Measurements from ENCODE around the gene VARS2. TPM values are rescaled to one million over a fixed set of nuclear protein-coding genes. Genes with fewer than 3 reads are reported as not detected.

VARS2 gene
- total and polyA plus RNA-seq, 9 of the 15 experiments (the other 6 are each of a cell fraction or from before 2014, with no cell fraction given) = 1.6 to 53.6 (median 29.9) TPM

DNA sequence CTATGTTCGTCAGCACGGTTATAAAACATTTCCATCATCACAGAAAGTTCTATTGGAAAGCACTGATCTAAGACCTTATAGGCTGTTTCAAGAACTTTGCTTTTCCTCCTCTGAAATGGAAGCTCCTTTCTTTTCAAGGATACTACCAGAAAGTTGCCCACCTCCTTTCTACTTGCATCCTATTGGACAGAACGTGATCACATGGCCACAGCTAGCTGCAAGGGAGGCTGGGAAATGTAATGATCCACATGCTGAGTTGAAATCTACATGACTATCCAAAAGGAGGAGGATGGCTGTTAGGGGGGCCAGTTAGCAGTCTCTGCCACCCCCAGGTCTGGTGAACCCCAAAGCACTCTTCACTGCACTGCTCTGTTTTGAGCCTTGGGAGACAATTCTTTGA is 14.6 kb downstream of the VARS2 start:
- WGBS (ENCODE audit: insufficient coverage, low coverage, missing lambda C conversion rate) = 91% methylated on average over 3 of the region's 3 CpGs
- no peak overlapping the region for H2AFZ ChIP-seq (ENCODE audit: low read depth, low read length)
- no peak overlapping the region for H3K27ac ChIP-seq (ENCODE audit: extremely low read depth, low read depth, low read length)
- peaks cover 4% of the 10 kb centered on the region; the same call in 1 of the 2 replicates for H3K9me3 ChIP-seq (replicated peaks; ENCODE audit: control insufficient read depth, insufficient read depth, low read depth, low read length)
- no TSS peak for BruUV-seq (replicated peaks)
- in situ Hi-C loops (cut with MboI) (no loop called here), intact Hi-C loops (cut with micrococcal nuclease) (no loop called here)
- ChIA-PET CTCF (ENCODE audit: low intra/inter-chr PET ratio) (no interaction called here), POLR2A (interaction anchor here (0.6 to 2.4 kb wide), 3 partner anchors 8 to 84 kb away, joined by 3 to 12 read pairs (median 6); no protein-coding TSS in a partner anchor)
- FAIRE-seq (peak; percentile 51), DNase-seq (ENCODE audit: extremely low read depth in 1 of 4, low spot score in 3 of 4) (peak in 2 of 4 experiments; percentile 46 to 48), ATAC-seq (no peak)
- no peak overlapping the region for H3K4me2 ChIP-seq (ENCODE audit: insufficient read depth, low read length)
- H3K36me3 ChIP-seq (ENCODE audit: control insufficient read depth, insufficient read depth, low read length) = peaks cover 22% of the 10 kb centered on the region; the same call in 2 of the 3 replicates
- TF ChIP-seq DIDO1 (tag; IDR thresholded peaks at IDR 0.05; ENCODE audit: low read depth) = no peak
- TF ChIP-seq, protein P1, sequence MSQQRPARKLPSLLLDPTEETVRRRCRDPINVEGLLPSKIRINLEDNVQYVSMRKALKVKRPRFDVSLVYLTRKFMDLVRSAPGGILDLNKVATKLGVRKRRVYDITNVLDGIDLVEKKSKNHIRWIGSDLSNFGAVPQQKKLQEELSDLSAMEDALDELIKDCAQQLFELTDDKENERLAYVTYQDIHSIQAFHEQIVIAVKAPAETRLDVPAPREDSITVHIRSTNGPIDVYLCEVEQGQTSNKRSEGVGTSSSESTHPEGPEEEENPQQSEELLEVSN (IDR thresholded peaks at IDR 0.05; ENCODE audit: borderline replicate concordance in 1 of 2, extremely low read depth in 1 of 2, insufficient read depth in 1 of 2, insufficient read length in 1 of 2, low read depth in 1 of 2, low read length in 1 of 2, poor library complexity in 1 of 2, severe bottlenecking in 1 of 2) = no peak
- TF ChIP-seq, protein P2, sequence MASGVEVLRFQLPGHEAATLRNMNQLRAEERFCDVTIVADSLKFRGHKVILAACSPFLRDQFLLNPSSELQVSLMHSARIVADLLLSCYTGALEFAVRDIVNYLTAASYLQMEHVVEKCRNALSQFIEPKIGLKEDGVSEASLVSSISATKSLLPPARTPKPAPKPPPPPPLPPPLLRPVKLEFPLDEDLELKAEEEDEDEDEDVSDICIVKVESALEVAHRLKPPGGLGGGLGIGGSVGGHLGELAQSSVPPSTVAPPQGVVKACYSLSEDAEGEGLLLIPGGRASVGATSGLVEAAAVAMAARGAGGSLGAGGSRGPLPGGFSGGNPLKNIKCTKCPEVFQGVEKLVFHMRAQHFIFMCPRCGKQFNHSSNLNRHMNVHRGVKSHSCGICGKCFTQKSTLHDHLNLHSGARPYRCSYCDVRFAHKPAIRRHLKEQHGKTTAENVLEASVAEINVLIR (CRISPR knock-in tag; IDR thresholded peaks at IDR 0.05) = no peak
- 0 out of 2 replicates have a peak, but pooled peaks have one; percentile 12 for TF ChIP-seq CBFA2T2 (conservative IDR thresholded peaks at IDR 0.05)
- TF ChIP-seq ZSCAN32 (CRISPR knock-in tag; IDR thresholded peaks at IDR 0.05) = no peak
- TF ChIP-seq, protein P3, sequence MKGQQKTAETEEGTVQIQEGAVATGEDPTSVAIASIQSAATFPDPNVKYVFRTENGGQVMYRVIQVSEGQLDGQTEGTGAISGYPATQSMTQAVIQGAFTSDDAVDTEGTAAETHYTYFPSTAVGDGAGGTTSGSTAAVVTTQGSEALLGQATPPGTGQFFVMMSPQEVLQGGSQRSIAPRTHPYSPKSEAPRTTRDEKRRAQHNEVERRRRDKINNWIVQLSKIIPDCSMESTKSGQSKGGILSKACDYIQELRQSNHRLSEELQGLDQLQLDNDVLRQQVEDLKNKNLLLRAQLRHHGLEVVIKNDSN (CRISPR knock-in tag; IDR thresholded peaks at IDR 0.05) = peak; percentile 90
- TF ChIP-seq CBX3 (IDR thresholded peaks at IDR 0.05; ENCODE audit: borderline replicate concordance in 1 of 2, low read length in 2 of 2) = peak in 1 of 2 experiments; percentile 96; a peak in 2 of 3 replicates
- TF ChIP-seq, protein P4, sequence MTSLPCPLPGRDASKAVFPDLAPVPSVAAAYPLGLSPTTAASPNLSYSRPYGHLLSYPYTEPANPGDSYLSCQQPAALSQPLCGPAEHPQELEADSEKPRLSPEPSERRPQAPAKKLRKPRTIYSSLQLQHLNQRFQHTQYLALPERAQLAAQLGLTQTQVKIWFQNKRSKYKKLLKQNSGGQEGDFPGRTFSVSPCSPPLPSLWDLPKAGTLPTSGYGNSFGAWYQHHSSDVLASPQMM (CRISPR knock-in tag; IDR thresholded peaks at IDR 0.05) = no peak
- peak; percentile 84 for TF ChIP-seq USF2 (CRISPR knock-in tag; IDR thresholded peaks at IDR 0.05)
- peak; percentile 69 for TF ChIP-seq RAD51 (IDR thresholded peaks at IDR 0.05; ENCODE audit: borderline replicate concordance, low read depth)
- no peak for TF ChIP-seq POLR2AphosphoS5 (IDR thresholded peaks at IDR 0.05; ENCODE audit: control insufficient read depth, insufficient read depth, low read depth, low read length)
- TF ChIP-seq L3MBTL2 (IDR thresholded peaks at IDR 0.05) = 0 out of 2 replicates have a peak, but pooled peaks have one; percentile 13
- TF ChIP-seq RCOR1 (IDR thresholded peaks at IDR 0.05; ENCODE audit: borderline replicate concordance in 1 of 2, low read depth in 2 of 2, low read length in 2 of 2) = no peak
- peaks cover 0 to 7% of the 10 kb centered on the region in 2 experiments; a peak in 2 of 5 replicates for H3K4me1 ChIP-seq (replicated peaks in 1 of 2; ENCODE audit: control insufficient read depth in 2 of 2, insufficient read depth in 2 of 2, low read length in 2 of 2)
- no peak overlapping the region for H3K9ac ChIP-seq (ENCODE audit: insufficient read depth in 1 of 2, low read depth in 2 of 2, low read length in 2 of 2)
- H4K20me1 ChIP-seq (replicated peaks; ENCODE audit: control insufficient read depth, insufficient read depth, low read length) = no peaks in the 10 kb centered on the region
- no peak overlapping the region for H3K4me3 ChIP-seq
- H3K9me1 ChIP-seq (ENCODE audit: control insufficient read depth, insufficient read depth, low read length) = no peaks in the 10 kb centered on the region
- H3K27me3 ChIP-seq (ENCODE audit: control insufficient read depth in 2 of 2, insufficient read depth in 2 of 2, low read length in 2 of 2) = peaks cover 0 to 13% of the 10 kb centered on the region in 2 experiments; a peak in 2 of 5 replicates
- no peaks in the 10 kb centered on the region for H3K79me2 ChIP-seq (ENCODE audit: control insufficient read depth, insufficient read depth, low read length)

Data from K562 (cell line).